NCI-H774 (cell line): Measurements from ENCODE around the gene DYNAP.

Source experiments
- DNase-seq: peaks from one replicate; lab custom pipeline; 2025; lab: John Stamatoyannopoulos, UW

DYNAP gene

DNA sequence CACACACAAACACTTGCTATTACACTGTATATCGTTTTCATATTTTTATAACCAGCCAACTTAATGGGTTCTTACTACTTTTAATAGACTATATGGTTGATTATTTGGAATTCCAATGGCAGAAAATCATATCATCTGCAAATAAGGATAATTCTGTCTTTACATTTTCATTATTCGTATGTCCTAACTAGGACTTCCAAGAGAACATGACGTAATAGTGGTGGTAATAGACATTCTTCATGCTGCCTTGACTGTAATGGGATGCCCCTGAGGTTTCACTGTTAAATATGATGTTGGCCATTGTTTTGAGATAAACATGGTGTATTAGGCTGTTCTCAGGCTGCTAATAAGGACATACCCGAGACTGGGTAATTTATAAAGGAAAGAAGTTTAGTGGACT, 45.2 kb downstream of the DYNAP start:
- DNase-seq = no peak

DNA sequence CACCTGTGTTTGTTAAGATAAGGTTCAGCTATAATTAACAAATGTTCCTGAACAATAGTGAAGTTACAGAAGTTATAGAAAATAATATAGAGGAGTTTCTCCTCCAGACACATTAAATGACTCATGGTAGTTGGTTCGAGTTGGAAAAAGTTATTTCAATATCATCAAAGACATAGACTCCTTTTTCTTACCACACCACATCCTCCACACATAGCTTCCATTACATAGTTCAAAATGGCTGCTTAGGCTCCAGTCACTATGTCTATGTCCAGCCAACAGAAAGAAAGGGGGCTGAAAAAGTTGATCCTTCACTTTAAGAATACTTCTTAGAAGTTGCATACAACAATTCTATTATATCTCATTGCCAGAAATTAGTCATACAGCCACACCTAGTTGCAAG, 50.7 kb downstream of the DYNAP start:
- no peak for DNase-seq

- no peak for DNase-seq
These were observed 56.1 kb downstream of the DYNAP start for GRCh38 chr18:54647176-54647575.
